Vagina (tissue), 2 donors: Measurements from ENCODE around the gene PRDM2.

Experiments used
- CTCF ChIP-seq, 3 experiments: fragments of 450-650 bp in 2 of 3; fragments of 200-600 bp in 1 of 3; sonication (generic) in 1 of 3; IDR thresholded peaks; one replicate each; pipeline ENCODE4 v1.5.1; 2017 to 2019; ENCODE audit warnings: antibody characterized with exemption in 3 of 3, mild to moderate bottlenecking in 2 of 3, moderate library complexity in 2 of 3
- POLR2AphosphoS5 ChIP-seq, 2 donors: sonication (generic); formaldehyde crosslinking; IDR thresholded peaks; one replicate each; pipeline ENCODE4 v1.9.0; 2017; ENCODE audit warnings: antibody characterized with exemption in 2 of 2, mild to moderate bottlenecking in 2 of 2, low read depth in 1 of 2; ENCODE audit not compliant: insufficient read depth in 1 of 2

GRCh38 chr1:13783551-13783950 is 83.6 kb downstream of the PRDM2 start:
- TF ChIP-seq POLR2AphosphoS5 (IDR thresholded peaks at IDR 0.05; ENCODE audit: insufficient read depth in 1 of 2, low read depth in 1 of 2) = no peak
- no peak for TF ChIP-seq CTCF (IDR thresholded peaks at IDR 0.05)
